ENCODE data around the gene BICC1.
A peak's percentile ranks its signal among the peaks of the same experiment; 100 is the strongest.

Gene BICC1

GRCh38 chr10:58508316-58508715 is 4.4 kb upstream of the BICC1 start:
- Mint-ChIP-seq H3K36me3 (ENCODE audit: low read depth) (no peaks in the 10 kb centered on the region), H3K4me3 (no peak overlapping the region), H3K9me3 (no peaks in the 10 kb centered on the region), H3K27me3 (peaks cover 17% of the 10 kb centered on the region), H3K27ac (no peak overlapping the region), H3K4me1 (ENCODE audit: low read depth) (peaks cover 5% of the 10 kb centered on the region)

- peaks cover 34% of the 10 kb centered on the region for H3K27me3 Mint-ChIP-seq
- H3K36me3 Mint-ChIP-seq (ENCODE audit: low read depth) = no peaks in the 10 kb centered on the region
- H3K4me1 Mint-ChIP-seq (ENCODE audit: low read depth) = peaks cover 12% of the 10 kb centered on the region
- no peak overlapping the region for H3K27ac Mint-ChIP-seq
- no peaks in the 10 kb centered on the region for H3K9me3 Mint-ChIP-seq
- peak overlapping the region; percentile 79 for H3K4me3 Mint-ChIP-seq
These were observed 744 bp upstream of the BICC1 start for GRCh38 chr10:58511765-58512490.

DNA sequence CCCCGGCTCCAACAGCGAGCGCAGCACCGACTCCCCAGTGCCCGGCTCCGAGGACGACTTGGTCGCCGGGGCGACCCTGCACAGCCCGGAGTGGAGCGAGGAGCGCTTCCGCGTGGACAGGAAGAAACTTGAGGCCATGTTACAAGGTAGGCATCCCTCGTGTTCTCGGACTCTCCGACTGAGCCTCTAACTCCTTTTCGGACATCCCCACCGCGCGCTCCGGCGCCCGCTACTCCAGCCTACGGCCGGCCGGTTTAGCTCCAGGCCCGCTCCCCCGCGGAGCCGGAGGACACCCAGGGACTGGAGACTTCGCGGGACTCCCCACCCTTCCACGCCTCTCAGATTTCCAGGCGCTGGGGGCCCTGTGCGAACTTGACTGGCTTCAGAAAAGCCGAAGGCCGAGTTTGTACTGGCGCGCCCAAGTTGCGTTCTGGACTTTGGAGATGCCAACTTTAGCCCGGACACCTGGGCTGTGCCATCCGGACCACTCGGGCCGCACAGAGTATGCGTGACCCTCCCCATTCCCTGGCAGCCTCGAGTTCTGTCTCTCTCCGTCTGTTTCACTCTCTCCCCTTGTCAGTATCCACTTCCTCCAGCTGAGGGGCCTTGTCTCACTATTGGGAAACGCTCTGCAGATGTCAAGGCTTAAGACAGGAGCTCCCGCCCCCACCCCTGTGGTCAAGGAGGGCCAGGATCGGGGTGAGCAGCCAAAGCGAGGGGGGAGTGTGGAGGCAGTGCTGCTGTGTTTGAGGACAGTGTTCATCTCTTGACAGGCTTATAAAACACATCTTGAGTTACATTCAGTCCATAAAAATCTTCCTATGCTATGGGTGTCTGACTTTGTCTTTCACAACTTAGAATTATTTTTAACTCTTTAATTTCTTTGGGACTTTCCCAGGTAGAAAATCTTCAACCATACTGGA is 777 bp downstream of the BICC1 start:
- no peaks in the 10 kb centered on the region for H3K36me3 Mint-ChIP-seq (ENCODE audit: low read depth)
- H3K27me3 Mint-ChIP-seq = peaks cover 44% of the 10 kb centered on the region
- peak overlapping the region; percentile 60 for H3K4me3 Mint-ChIP-seq
- peaks cover 12% of the 10 kb centered on the region for H3K4me1 Mint-ChIP-seq (ENCODE audit: low read depth)
- H3K27ac Mint-ChIP-seq = no peak overlapping the region
- no peaks in the 10 kb centered on the region for H3K9me3 Mint-ChIP-seq

DNA sequence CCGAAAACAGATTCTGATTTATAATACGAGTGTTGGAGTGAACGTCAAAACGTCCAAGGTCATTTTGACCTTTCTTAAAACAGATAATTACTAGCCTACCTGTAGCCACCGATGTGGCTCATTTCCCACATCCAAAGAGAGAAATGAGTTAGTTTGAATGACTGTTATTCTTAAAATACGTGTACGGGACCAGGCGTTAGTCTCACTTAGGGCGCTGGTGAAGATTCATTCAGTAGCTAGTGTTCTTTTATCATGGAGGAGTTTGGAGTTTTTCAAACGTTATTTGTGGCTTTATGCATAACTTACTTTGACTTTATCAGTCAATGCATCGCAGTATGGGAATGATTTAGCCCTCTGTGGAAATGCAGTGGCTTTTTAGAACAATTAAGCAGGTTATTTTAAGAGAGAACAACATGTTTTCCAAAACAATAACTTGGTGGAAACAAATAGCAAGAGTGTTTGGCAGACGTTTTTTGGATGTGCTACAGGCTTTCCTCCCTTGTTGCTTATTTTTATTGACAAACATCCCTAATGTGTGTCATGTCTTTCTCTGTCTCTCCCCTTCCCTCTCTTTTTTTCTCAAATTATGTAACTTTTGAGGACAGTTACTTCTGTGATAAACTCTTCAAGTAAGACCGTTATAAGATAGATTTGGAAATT is 1.6 kb downstream of the BICC1 start:
- Mint-ChIP-seq H3K4me1 (ENCODE audit: low read depth) (peaks cover 12% of the 10 kb centered on the region), H3K4me3 (peak overlapping the region; percentile 60), H3K36me3 (ENCODE audit: low read depth) (no peaks in the 10 kb centered on the region), H3K9me3 (no peaks in the 10 kb centered on the region), H3K27ac (no peak overlapping the region), H3K27me3 (peaks cover 44% of the 10 kb centered on the region)

DNA sequence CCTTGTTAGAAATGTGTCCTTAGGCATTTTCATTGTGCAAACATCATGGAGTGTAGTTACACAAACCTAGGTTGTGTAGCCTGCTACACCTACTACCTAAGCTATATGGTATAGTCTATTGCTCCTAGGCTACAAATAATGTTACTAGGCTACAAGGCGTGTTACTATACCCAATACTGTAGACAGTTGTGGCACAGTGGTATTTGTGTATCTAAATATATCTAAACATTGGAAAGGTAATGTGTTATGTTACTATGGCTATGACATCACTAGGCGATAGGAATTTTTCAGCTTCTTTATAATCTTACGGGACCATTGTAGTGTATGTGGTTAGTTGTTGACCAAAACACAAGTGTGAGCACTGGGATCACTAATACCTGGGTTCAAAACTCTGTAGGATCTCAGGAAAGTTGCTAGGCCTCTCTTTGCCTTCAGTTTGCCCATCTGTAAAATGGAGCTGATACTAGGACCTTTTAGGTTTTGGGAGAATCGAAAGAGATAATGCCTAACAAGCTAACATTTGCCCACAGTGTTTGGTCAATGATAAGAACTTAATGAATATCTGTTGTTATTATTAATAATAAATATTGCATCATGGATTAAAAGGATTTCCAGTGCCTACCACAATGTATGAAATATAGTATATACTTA is 2.7 kb downstream of the BICC1 start:
- H3K4me1 Mint-ChIP-seq (ENCODE audit: low read depth) = peaks cover 12% of the 10 kb centered on the region
- no peak overlapping the region for H3K27ac Mint-ChIP-seq
- peaks cover 49% of the 10 kb centered on the region for H3K27me3 Mint-ChIP-seq
- H3K9me3 Mint-ChIP-seq = no peaks in the 10 kb centered on the region
- H3K36me3 Mint-ChIP-seq (ENCODE audit: low read depth) = no peaks in the 10 kb centered on the region
- H3K4me3 Mint-ChIP-seq = no peak overlapping the region

- H3K27me3 Mint-ChIP-seq = peaks cover 49% of the 10 kb centered on the region
These were observed 3.4 kb downstream of the BICC1 start for GRCh38 chr10:58516119-58516518.

DNA sequence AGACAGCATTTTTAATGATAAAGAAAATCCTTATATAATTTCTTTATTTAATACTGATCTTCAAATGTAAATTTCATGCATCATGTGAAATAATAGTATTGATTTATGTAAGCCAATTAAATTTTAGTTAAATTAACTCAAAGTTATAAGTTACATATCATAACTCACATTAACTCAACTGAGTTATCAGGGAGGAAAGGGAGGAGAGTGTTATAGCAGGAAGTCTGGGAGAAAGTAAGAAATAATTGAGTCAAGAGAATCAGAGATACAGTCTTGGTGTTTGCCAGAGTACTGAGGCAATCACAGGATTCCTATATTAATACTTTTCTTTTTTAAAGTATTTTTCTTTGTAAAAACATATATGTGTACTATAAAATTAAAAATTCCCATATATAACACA is 4.0 kb downstream of the BICC1 start:
- H3K9me3 Mint-ChIP-seq = no peaks in the 10 kb centered on the region
- H3K27me3 Mint-ChIP-seq = peaks cover 52% of the 10 kb centered on the region
- H3K4me1 Mint-ChIP-seq (ENCODE audit: low read depth) = peaks cover 12% of the 10 kb centered on the region
- H3K27ac Mint-ChIP-seq = no peak overlapping the region
- no peaks in the 10 kb centered on the region for H3K36me3 Mint-ChIP-seq (ENCODE audit: low read depth)
- H3K4me3 Mint-ChIP-seq = no peak overlapping the region

More at GRCh38 chr10:58516119-58516518, 3.4 kb downstream of the BICC1 start:
- no peak overlapping the region for H3K27ac Mint-ChIP-seq
- no peak overlapping the region for H3K4me3 Mint-ChIP-seq
- no peaks in the 10 kb centered on the region for H3K9me3 Mint-ChIP-seq
- H3K4me1 Mint-ChIP-seq (ENCODE audit: low read depth) = peaks cover 12% of the 10 kb centered on the region
- no peaks in the 10 kb centered on the region for H3K36me3 Mint-ChIP-seq (ENCODE audit: low read depth)

GRCh38 chr10:58517081-58517480 is 4.4 kb downstream of the BICC1 start:
- Mint-ChIP-seq H3K4me3 (no peak overlapping the region), H3K27me3 (peaks cover 55% of the 10 kb centered on the region), H3K27ac (no peak overlapping the region), H3K9me3 (no peaks in the 10 kb centered on the region), H3K4me1 (ENCODE audit: low read depth) (peaks cover 12% of the 10 kb centered on the region), H3K36me3 (ENCODE audit: low read depth) (no peaks in the 10 kb centered on the region)

DNA sequence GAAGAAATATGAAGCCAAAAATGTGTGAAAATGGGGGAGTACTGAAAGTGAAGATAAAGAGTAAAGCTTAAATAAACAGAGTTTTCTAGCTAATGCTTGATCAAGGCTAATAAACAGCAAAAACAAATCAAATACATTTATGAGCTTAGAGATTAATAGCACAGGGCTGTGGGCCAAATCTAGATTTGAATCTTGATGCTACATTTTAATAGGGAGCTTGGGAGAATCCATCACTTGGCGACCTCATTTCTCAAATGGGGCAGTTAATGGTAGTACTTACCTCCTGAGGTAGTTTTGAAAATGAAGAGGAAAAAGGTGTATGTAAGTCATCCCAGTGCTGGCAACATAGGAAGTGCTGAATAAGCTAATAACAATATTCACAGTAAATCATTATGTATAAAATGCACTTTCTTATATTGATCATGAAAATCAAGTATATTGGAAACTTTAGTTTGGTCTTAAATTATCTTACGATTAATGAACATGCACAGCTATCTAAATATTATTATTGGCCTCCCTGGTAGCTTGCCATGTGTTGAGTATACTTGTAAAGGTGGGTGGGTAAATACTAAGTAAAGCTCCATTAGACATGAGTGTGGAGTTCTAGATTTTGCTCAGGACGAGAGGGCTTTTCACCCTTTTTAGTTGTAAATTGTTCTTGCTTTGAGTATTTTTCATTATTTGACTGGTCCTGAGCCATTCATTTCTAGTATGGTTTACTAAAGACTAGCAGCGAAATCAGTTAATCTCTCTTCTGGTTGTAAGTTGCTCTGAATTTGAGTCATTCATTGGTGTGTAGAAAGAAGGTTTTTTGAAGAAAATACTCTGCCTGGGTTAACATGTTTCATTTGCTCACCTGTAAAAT is 5.1 kb downstream of the BICC1 start:
- Mint-ChIP-seq H3K9me3 (no peaks in the 10 kb centered on the region), H3K4me1 (ENCODE audit: low read depth) (peaks cover 6% of the 10 kb centered on the region), H3K4me3 (no peak overlapping the region)

GRCh38 chr10:58518775-58519174 is 6.1 kb downstream of the BICC1 start:
- Mint-ChIP-seq H3K27ac (no peak overlapping the region), H3K4me3 (no peak overlapping the region), H3K9me3 (no peaks in the 10 kb centered on the region)

More for the DNA sequence above, 5.1 kb downstream of the BICC1 start:
- no peak overlapping the region for H3K27ac Mint-ChIP-seq
- peaks cover 55% of the 10 kb centered on the region for H3K27me3 Mint-ChIP-seq
- no peaks in the 10 kb centered on the region for H3K36me3 Mint-ChIP-seq (ENCODE audit: low read depth)

DNA sequence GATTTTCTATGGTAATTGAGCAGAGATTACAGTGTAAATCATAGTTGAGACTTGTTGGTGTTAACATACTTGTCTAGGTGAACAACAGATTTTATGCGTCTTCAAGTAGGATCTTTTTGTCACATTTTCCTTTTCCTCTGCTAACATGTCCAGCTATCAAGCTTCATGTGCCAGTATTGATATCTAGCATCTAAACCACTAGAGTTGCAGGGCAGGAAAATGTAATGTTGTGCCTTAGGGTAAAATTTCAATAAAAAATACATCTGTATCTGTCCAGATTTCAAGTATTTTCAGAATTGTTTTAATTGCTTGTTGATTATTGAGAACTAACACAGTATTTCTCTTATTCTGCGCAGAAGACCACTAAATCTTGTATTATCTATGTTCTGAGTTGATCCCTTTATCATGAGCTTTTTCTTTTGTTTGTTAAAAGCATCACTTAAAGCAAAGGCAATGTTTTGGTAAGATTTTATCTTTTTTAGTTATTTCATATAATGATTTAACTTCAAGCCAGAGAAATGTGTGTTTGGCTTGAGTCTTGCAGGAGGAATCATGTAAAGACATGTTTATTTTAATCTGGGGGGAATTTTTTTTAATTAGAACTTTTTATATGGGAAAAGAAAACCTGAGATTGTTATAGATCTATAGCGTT is 16.5 kb downstream of the BICC1 start:
- H3K9me3 Mint-ChIP-seq = no peaks in the 10 kb centered on the region
- no peaks in the 10 kb centered on the region for H3K4me1 Mint-ChIP-seq (ENCODE audit: low read depth)
- peaks cover 9% of the 10 kb centered on the region for H3K27me3 Mint-ChIP-seq
- H3K36me3 Mint-ChIP-seq (ENCODE audit: low read depth) = no peaks in the 10 kb centered on the region
- no peak overlapping the region for H3K4me3 Mint-ChIP-seq
- no peak overlapping the region for H3K27ac Mint-ChIP-seq

More at GRCh38 chr10:58518775-58519174, 6.1 kb downstream of the BICC1 start:
- peaks cover 51% of the 10 kb centered on the region for H3K27me3 Mint-ChIP-seq
- peaks cover 3% of the 10 kb centered on the region for H3K4me1 Mint-ChIP-seq (ENCODE audit: low read depth)
- H3K36me3 Mint-ChIP-seq (ENCODE audit: low read depth) = no peaks in the 10 kb centered on the region

- Mint-ChIP-seq H3K27me3 (peaks cover 9% of the 10 kb centered on the region), H3K36me3 (ENCODE audit: low read depth) (no peaks in the 10 kb centered on the region), H3K27ac (no peak overlapping the region), H3K4me1 (ENCODE audit: low read depth) (no peaks in the 10 kb centered on the region), H3K9me3 (peaks cover 6% of the 10 kb centered on the region), H3K4me3 (no peak overlapping the region)
These were observed 18.5 kb downstream of the BICC1 start for GRCh38 chr10:58531084-58531695.

DNA sequence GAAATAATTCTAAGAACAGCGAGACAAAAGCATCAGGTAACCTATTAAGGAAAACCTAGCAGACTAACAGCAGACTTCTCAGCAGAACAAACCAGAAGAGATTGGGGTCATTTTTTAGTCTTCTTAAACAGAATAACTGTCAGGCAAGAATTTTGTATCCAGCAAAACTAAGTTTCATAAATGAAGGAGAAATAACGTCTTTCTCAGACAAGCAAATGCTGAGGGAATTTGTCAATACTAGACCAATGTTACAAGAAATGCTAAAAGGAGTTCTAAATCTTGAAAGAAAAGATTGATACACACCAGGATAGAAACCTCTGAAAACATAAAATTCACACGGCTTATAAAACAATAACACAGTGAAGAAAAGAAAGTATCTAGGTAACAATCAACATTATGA is 22.6 kb downstream of the BICC1 start:
- Mint-ChIP-seq H3K4me1 (ENCODE audit: low read depth) (no peaks in the 10 kb centered on the region), H3K27me3 (peaks cover 14% of the 10 kb centered on the region), H3K9me3 (peaks cover 6% of the 10 kb centered on the region), H3K27ac (no peak overlapping the region), H3K36me3 (ENCODE audit: low read depth) (no peaks in the 10 kb centered on the region), H3K4me3 (no peak overlapping the region)
